ENCODE data around the gene WDR1.

DNA sequence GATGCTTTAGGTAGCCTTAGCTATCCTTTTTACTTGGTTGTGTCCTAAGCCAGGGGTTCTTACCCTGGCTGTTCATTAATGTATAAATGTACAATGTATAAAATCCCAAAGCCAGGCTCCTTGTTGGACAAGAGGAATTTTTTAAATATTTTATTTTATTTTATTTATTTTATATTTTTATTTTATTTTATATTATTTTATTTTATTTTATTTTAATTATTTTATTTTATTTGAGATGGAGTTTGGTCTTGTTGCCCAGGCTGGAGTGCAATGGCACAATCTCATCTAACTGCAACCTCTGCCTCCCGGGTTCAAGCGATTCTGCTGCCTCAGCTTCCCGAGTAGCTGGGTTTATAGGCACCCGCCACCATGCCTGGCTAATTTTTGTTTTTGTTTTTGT, 87.2 kb downstream of the WDR1 start:
- TF ChIP-seq, protein P1, sequence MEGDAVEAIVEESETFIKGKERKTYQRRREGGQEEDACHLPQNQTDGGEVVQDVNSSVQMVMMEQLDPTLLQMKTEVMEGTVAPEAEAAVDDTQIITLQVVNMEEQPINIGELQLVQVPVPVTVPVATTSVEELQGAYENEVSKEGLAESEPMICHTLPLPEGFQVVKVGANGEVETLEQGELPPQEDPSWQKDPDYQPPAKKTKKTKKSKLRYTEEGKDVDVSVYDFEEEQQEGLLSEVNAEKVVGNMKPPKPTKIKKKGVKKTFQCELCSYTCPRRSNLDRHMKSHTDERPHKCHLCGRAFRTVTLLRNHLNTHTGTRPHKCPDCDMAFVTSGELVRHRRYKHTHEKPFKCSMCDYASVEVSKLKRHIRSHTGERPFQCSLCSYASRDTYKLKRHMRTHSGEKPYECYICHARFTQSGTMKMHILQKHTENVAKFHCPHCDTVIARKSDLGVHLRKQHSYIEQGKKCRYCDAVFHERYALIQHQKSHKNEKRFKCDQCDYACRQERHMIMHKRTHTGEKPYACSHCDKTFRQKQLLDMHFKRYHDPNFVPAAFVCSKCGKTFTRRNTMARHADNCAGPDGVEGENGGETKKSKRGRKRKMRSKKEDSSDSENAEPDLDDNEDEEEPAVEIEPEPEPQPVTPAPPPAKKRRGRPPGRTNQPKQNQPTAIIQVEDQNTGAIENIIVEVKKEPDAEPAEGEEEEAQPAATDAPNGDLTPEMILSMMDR (conservative IDR thresholded peaks at IDR 0.05; ENCODE audit: low read depth, low read length) = no peak
- no peak for TF ChIP-seq EZH2 (IDR thresholded peaks at IDR 0.05; ENCODE audit: borderline replicate concordance, low read depth, low read length, poor library complexity, severe bottlenecking)
